NK-92 treated with Interleukin-12 subunit alpha and Interleukin-12 subunit beta, amount 100 ng/mL, for 24 hours (cell line): ENCODE measurements around the gene SEMA3A.

Experiments
- DNase-seq: peaks from one replicate; lab custom pipeline; 2025; lab: John Stamatoyannopoulos, UW

Gene SEMA3A

DNA sequence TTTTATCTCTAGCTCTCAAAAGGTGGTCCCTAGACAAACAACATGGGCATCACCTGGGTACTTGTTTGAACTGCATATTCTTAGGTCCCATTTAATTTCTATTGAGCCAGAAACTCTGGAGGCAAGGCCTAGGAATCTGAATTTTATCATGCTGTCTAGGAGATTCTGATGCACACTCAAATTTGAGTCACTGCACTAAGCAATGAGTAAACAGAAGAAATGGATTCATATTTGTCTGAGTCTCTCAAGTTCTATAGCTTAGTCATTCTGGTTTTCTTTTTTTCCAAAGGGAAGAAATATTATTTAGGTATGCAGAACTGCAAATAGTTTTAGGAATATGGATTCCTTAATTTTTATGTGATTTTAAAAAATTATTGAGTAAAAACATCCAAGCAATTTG is 185.5 kb downstream of the SEMA3A start:
- no peak for DNase-seq

DNA sequence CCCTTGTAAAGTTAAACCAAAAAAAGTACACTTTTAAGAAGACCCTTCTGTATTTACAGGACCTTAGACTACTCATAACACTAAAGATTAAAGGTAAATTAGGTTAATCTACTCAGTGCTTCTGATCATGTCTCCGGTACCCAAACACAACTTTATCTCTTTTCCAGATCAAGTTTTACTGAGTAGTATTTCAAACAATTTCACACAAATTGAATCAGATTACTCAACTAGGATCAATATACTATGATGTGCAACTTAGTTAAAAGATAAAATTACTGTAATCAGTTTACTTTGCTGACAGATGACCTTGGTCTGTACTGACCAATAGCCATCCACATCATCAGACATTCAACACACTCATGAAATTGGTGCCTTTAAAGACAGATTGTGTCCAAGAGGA is 191.4 kb downstream of the SEMA3A start:
- DNase-seq = no peak

GRCh38 chr7:84002348-84002747 is 192.2 kb downstream of the SEMA3A start:
- no peak for DNase-seq

DNA sequence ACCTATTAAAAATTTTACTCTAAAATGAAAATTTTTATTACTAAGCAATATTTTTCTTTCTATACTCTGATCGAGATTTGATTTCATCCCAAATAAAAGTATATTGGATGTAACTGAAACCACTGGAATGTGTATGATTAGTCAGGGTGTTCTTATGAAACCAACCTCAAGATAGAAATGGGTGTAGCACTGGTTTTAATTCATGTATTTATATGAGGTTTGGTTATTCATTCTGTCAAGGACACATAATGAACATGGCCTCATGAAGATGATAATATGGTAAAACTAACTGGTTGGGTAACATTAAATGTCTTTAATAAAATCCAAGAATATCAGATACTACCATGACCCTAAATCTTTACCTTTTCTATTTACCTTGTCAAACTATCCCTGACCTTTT is 197.7 kb downstream of the SEMA3A start:
- no peak for DNase-seq

- DNase-seq = no peak
These were observed 206.8 kb downstream of the SEMA3A start for GRCh38 chr7:83987764-83988163.

DNA sequence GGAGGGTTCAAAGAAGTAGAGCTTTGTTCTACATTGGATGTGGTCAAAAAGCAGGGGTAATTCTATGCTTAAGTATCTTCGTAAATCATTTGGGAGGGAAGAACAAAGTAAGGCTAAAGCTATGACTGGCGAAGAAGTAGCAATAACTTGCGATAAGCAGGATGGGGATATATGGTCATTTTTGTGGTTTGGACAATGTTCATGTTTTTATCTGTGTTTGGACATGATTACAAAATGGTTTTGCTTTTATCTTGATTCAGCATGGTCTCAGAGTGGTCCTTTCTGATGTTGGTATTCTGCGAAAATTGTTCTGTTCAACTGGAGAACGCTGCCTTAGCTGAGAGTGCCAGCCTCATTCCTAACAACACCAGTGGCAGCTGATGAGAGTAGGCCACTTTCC is 208.8 kb downstream of the SEMA3A start:
- no peak for DNase-seq

GRCh38 chr7:83984591-83984990 is 210.0 kb downstream of the SEMA3A start:
- no peak for DNase-seq

- DNase-seq = no peak
These were observed 210.5 kb downstream of the SEMA3A start for GRCh38 chr7:83984076-83984475.

DNA sequence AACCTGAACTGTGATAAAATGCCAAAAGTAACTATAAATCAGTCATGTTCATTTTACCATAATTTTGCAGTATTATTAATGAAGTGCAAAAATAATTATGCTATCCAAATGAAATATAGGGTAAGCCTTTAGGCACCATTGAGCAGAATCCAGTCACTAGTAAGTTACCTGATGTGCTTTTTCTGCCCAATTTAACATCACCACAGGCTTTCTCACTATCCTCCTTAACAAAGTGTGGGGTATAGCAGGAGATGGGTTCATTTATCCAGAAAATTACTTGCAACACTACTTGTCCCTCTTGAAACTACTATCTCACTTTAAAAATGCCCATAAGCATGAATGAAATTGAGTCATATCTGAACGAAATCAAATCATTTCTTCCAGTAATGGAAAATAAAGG is 211.0 kb downstream of the SEMA3A start:
- no peak for DNase-seq

GRCh38 chr7:83976302-83976701 is 218.3 kb downstream of the SEMA3A start:
- no peak for DNase-seq

DNA sequence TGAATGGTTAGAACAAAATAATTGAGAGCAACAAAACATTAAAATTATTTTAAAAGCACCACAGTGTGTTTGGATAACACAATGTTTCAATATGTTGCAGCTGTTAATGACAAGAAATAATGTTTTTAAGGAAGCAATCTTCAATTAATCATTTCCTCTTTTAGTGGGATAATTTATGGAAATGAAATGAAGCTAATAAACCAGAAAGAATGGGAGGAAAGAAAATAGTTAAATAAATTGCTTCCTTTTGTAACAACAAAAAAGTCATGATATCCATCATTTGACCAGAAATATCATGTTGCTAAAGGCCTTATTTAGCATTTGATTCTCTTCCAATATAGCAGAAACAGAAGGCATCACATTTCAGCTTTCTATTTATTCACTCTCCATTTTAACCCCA is 224.5 kb downstream of the SEMA3A start:
- DNase-seq = no peak

DNA sequence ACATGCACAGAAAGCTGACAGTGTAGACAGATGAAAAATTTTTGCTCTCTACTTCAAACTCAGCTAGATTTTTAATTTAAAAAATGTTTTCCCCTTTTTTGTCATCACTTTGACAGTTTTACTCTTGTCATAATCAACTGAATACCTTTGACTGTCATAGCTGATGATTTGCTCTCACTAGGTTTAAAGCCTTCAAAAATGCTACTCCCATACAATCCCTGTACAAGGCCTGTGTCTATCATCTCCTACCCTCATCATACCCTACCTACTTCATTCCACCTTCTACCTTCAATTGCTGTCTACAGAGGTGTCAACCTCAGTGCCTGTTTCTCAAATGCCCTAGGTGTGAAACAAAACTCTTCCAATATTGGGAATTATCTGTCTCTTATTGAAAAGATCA is 230.3 kb downstream of the SEMA3A start:
- DNase-seq = no peak

DNA sequence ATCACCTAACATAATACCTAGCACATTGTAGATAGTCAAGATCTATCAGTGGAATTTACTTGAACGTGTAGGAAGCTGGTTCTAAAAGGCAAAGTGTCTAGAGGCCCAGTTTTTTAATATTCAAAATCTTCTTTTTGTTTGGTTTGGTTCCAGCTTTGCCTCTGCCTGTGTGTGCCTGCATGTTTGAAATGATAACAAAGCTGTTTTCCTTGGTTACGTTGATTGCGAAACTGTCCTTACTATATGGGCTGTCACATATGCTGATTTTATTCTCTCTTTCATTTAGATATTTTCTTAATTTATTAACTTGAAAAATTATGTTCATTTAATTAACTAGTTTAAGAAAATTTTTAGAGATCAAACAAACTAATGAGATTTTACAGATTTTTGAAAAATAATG is 237.3 kb downstream of the SEMA3A start:
- no peak for DNase-seq

DNA sequence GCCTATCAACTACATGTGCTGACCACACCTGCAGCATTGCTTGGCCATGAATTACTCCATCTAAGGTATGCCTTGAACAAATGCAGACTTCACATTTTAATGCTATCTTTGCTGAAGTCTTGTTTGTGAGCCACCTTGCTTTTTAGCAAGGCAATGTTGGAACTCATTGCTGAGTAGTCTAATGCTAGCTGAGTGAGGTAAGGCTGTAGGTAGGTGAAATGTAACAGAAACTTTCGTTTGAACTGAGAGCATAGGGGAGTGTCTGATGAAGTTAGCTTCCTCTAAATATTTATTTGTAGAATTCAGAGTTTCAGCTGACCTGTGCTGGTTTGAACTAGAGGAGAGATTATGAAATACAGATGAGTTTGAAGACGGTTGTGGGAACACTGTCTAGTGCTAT is 238.5 kb downstream of the SEMA3A start:
- no peak for DNase-seq

DNA sequence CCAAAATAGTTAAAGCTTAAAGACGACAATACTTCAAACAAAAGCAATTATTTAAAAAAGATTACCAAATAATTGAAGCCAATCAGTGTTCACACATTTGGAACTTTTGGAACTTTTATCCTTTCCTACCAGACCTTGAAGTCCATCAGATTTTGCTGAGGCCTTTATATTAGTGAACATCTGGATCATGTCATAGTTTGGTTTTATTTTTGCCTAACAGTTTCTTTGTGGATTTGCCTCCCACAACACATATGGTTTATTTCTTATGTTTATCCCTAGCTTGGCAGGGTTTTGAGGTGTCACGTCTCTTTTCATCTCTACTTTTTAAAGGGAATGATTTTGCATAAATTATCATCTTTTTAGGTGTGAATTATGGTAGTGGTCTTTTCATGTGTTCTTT is 242.4 kb downstream of the SEMA3A start:
- no peak for DNase-seq

- no peak for DNase-seq
These were observed 247.3 kb downstream of the SEMA3A start for GRCh38 chr7:83947260-83947659.

GRCh38 chr7:83946801-83947200 is 247.8 kb downstream of the SEMA3A start:
- no peak for DNase-seq

GRCh38 chr7:83941300-83941699 is 253.3 kb downstream of the SEMA3A start:
- DNase-seq = no peak

GRCh38 chr7:83937930-83938329 is 256.7 kb downstream of the SEMA3A start:
- no peak for DNase-seq

- peak; percentile 15 for DNase-seq
These were observed 258.4 kb downstream of the SEMA3A start for GRCh38 chr7:83936056-83936708.

- DNase-seq = no peak
These were observed 260.4 kb downstream of the SEMA3A start for GRCh38 chr7:83934118-83934734.

DNA sequence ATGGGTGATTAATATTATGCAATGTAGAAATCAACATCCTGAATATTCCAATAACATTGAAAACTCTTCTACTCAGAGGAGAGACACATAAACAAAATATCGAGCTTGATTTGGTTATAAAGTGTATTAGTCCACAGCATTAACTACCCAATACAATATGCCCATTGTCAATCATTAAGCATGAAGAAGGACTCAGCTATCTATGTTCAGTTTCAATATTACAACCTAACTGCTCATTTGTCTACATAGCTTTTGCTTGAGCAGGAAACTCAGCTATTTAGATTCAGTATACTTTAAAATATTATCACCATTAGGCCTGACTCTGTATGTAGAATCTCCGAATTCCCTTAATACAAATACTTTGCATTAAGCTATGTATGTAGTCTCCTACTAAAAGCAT is 262.6 kb downstream of the SEMA3A start:
- DNase-seq = no peak

GRCh38 chr7:83930262-83930661 is 264.3 kb downstream of the SEMA3A start:
- DNase-seq = no peak

- no peak for DNase-seq
These were observed 268.7 kb downstream of the SEMA3A start for GRCh38 chr7:83925860-83926259.
